Endometrial microvascular endothelial cells (primary cell): ENCODE results near the gene FAM136A. TPM values are rescaled to one million over a fixed set of nuclear protein-coding genes. Genes with fewer than 3 reads are reported as not detected.
"Not testable (repeated sequence)": the region's sequence is repeated elsewhere in the genome, so short reads cannot be mapped to it uniquely, and the experiment has no call there.

Experiments used
- in situ Hi-C: cut with HindIII; loops from 2 replicates; pipeline ENCODE4 v1.10.0; 2017; ENCODE audit warnings: low sequenced_read_pairs, low pct_unique_long_range_greater_than_20kb; ENCODE audit errors: inconsistent ontology term
- total RNA-seq: library from RNA; depleted of rRNA; stranded (reverse); fragments of >200 nt; gene quantifications from one replicate; pipeline ENCODE4 v1.2.3, GENCODE V29; 2015; ENCODE audit errors: inconsistent ontology term

FAM136A gene
- total RNA-seq, 1 donor from 2014 or later: 86.4 TPM

DNA sequence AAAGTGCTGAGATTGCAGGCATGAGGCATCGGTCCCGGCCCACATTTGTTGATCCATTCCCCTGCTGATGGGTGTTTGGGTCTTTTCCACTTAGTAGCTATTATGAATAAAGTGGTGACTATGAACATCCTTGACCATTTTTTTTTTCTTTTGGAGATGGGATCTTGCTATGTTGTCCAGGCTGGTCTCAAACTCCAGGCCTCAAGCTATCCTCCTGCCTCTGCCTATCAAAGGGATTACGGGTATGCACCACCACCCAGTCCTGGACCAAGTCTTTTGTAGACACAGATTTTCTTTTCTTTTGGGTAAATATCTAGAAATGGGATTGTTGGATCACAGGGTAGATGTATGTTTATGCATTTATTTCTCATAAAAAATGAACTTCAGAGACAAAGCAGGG is 1.3 kb upstream of the FAM136A start:
- in situ Hi-C loops: no loop called here

DNA sequence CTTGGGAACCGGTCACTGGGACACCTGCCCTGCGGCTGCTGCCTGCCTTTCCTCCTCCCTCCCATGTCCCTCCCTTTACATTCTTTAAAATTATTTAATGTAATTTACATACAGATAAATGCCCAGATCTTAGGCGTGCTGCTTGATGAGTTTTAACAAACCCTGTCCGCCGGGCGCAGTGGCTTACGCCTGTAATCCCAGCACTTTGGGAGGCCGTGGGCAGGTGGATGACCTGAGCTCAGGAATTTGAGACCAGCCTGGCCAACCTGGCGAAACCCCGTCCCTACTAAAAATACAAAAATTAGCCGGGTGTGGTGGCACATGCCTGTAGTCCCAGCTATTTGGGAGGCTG is 304 bp upstream of the FAM136A start:
- in situ Hi-C loops: not testable (repeated sequence)

DNA sequence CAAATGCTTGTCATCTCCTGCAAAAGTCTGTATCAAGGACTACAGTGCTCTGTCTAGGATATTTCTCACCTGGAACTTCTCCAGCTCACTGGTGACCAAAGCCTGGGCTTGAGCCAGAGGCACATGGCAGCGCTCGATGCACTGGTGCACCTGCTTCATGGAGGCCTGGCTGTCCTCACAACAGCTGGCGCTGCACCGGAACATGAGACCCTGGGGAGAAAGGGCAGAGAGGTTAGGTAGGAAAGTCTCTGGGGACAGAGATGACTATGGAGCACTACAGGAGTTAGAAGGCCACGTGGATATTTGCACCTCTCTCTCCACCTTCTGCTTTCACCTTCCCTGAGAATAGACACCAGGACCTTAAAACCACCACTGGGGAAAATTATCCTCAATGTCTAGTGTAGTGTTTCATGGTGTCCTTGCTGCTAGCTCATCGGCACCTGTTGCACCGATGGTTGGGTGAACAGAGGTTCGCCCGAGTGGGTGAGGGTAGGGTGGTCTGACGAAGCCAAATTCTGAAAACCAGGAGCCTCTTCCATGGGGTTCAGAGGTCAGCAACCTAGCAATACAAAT is 1.0 kb downstream of the FAM136A start:
- in situ Hi-C loops: no loop called here

DNA sequence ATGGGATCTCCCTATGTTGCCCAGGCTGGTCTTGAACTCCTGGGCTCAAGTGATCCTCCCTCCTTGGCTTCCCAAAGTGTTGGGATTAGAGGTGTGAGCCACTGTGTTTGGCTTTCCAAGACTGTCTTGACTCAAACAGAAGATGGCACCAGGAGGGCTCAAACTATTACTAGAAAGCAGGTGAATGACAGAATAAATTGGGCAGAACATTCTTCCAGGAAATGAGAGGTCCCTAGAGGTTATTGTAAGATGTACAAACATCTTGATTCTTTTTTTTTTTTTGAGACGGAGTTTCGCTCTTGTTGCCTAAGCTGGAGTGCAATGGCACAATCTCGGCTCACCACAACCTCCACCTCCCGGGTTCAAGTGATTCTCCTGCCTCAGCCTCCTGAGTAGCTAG is 4.0 kb downstream of the FAM136A start:
- in situ Hi-C loops: not testable (repeated sequence)

DNA sequence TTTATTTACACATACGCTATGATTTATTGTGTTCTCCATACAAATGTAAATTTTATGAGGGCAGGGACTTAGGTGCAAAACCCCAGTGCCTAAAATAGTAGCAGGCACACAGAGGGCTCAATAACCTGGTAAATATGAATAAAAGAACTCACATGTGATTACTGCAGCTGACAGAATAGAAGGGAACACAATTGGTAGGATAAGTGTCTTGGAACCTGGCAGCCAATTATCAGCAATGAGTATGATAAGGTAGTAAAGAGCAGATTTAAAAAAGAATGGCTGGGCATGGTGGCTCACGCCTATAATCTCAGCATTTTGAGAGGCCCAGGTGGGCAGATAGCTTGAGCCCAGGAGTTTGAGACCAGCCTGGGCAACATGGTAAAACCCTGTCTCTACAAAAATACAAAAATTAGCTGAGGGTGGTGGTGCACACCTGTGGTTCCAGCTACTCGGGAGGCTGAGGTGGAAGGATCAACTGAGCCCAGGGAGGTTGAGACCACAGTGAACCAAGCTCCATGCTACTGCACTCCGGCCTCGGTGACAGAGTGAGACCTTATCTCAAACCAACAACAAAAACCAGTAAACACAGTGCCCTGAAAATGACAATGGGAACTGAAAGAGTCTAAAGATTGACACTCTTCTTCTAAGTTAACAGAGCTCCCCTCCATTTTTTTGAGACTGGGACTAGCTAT is 18.2 kb downstream of the FAM136A start:
- in situ Hi-C loops: no loop called here

DNA sequence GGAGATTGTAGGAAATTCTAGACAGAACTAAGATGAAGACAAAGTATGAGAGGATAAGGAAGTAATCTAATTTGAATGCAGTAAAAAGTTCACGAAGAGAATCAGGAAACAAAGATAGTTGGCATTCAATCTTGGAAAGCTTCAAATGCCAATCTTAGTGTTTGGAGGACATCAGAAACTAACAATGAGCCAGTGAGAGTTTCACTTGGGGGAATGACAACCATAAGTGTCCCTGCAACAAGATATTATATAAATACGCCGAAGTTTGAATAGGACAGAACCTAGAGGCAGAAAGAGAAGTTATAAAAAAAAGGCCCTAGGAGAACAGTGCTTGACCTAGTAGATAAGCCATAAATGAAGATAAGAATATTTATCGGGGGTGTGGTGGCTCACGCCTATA is 19.4 kb downstream of the FAM136A start:
- in situ Hi-C loops: no loop called here

DNA sequence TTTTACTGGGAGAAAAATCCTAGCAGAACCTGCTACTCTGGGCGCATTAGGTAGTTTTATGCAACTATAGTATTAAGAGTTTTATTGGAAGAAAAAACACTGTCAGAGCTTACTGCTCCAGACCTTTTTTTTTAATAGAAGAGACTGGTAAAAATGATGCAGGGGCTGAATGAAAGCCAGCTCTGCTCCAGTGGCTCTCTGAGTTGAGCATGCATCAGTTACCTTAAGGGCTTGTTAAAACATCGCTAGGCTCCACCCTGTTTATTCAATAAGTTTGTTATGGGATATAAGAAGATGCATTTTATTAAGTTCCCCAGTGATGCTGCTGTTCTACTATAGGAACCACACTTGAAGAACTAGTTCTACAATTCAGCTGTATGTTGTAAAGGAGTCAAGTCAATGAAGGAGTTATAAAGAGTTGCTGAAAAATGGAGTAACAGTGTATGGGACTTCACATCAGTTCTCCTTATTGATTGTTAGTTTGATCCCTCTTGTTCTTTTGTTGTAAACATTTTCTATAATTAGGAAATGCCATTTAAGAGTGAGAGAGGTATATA is 21.5 kb downstream of the FAM136A start:
- in situ Hi-C loops: no loop called here

DNA sequence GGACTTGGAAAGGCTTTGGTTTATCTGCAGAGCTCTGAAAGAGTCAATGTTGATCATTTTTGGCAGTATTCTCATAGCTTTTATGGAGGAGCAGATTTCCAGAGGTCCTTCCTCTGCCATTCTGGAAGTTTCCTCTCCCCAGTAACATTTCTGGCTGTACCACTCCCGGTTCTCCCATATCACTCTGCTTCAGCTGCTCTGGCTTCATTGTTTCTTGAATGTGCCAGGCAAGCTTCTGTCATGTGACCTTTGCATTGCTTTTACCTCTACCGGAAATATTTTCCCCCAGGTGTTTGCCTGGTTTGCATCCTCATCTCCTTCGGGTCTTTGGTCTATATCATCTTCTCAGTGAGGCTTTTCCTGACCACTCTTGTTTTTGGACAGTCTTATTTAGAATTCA is 31.5 kb downstream of the FAM136A start:
- in situ Hi-C loops: no loop called here

DNA sequence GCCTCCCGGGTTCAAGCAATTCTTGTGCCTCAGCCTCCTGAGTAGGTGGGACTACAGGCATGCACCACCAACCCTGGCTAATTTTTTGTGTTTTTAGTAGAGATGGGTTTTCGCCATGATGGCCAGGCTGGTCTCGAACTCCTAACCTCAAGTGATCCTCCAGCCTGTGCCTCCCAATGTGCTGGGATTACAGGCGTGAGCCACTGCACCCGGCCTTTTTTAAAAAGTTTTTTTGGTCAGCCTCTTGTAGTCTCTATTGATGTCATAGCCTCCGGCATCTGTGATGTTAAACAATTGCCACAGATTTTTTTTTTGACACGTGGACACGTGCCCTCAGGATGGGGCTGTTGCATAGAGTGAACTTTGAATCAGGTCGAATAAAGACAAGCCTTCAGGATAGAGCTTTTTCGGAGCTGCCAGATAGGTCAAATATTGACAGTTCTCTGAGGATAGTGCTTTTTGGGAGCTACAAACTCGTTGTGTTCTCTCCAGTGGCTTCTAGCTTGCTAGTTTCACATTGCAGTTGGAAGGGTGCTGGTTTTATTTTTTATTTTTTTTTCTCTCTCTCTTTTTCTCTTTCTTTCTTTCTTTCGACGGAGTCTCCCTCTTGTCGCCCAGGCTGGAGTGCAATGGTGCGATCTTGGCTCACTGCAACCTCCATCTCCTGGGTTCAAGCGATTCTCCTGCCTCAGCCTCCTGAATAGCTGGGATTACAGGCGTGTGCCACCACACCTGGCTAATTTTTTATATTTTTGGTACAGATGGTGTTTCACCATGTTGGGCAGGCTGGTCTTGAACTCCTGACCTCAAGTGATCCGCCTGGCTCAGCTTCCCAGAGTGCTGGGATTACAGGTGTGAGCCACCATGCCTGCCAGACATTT is 32.2 kb downstream of the FAM136A start:
- in situ Hi-C loops: not testable (repeated sequence)

DNA sequence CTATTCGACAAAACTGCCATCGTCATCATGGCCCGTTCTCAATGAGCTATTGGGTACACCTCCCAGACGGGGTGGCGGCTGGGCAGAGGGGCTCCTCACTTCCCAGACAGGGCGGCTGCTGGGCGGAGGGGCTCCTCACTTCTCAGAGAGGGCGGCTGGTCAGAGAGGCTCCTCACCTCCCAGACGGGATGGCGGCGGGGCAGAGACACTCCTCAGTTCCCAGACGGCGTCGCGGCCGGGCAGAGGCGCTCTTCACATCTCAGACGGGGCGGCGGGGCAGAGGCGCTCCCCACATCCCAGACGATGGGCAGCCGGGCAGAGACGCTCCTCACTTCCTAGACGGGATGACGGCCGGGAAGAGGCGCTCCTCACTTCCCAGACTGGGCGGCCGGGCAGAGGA is 34.9 kb downstream of the FAM136A start:
- in situ Hi-C loops: not testable (repeated sequence)

DNA sequence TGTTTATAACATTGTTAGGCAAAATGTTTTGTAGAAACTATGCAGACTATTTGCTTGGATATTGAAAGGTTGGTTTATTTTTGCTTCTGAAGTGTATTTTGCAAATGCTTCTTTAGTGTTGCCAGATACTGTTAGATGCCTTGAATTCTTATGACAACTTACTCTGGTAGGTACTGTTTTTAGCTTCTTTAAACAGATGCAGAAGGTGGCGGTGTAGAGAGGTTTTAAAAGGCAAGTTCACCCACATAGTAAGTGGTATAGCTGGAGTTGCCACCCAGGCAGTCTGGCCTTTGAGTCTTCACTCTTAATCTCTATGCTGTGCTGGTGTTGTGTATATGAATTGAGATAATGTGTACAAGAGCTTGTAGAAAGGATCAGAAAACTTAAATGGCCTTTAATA is 40.4 kb downstream of the FAM136A start:
- in situ Hi-C loops: no loop called here

DNA sequence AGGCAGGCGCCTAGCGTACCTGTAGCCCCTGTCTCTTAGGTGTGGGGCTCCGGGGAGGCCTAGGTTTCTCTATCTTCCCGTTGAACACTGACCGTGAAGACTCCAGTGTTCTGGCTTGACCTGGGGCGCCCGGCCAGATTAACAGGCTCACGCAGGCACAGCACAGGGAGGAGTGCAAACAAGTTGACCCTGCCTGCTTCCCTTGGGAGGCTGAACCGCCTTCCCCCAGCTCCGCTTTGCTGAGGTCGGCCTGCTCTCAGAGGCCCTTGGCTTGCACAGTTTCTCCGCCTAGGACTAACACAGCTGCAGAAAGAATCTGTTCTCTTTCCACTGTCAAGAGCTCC is 43.4 kb downstream of the FAM136A start:
- in situ Hi-C loops: no loop called here

DNA sequence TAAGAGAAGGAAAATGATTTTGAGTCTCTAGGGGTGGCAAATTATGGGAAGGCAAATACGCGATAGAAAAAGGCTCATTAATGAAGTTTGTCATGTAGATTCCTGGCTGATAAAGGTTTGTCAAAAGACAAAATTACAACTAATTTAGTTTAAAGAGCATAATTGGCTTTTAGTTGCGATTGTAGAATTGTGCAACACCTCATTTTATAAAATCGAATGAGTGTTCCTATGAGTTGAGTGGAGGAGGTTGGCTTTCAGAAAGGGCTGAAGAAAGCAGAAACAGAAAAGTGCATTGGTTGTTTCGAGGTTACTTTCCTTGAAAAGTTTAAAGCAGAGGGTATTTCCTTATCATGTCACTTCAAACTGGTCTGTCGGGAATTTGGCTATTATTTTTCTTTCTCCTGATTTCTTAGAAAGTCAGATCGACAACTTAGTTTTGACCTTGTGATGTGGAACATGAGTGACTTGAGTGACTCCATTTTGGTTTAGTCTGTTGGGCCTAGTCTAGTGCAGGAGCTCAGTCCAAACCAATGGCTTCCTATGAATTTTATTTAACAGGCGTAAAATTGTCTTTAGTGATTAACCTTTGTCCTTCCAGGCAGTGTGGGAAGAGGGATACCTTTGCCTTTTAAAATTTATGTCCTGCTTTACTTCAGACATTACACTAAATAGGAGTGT is 46.1 kb downstream of the FAM136A start:
- in situ Hi-C loops: no loop called here

DNA sequence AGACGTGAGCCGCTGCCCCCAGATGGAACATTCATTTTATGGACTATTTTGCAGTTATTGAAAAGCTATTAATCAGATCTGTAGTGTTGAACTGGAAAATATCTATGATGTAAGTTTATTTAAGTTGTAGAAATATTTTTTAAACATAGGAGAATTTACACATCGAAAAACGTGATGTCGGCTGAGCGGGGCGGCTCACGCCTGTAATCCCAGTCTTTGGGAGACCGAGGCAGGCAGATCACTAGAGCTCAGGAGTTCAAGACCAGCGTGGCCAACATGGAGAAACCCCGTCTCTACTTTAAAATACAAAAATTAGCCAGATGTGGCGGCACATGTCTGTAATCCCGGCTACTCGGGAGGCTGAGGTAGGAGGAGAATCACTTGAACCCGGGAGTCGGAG is 51.4 kb downstream of the FAM136A start:
- in situ Hi-C loops: no loop called here

DNA sequence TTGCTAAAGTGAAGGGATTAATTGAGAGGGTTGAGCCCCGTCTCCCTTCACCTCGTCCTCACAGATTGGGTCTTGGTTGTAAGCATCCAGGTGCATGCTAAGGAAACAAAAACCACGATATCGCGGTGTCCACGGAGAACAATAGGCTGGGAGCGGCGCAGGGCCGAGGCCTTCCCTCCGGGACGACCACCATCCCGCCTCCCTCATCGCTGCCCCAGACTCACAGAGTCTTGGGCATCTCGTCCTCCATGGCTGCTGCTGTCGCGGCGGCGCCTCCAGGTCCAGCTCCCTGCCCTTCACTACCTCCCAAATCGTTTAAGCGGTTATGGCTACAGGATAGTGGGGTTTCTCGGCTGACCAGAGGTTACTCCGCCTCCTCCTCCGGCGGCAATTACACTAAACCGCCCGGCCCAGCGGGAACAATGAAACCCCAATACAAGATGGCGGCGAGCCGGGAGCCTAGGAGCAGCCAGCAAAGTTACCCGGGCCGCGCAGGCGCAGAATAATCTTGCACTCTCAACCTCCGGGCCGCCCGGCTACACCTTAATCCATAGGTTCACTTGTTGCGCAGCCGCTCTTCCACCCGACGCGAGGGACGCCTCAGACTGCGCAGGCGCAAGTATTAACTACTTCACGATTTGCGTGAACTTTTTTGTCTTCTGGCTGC is 53.6 kb downstream of the FAM136A start, which contains the start of gene TIA1:
TSS of gene TIA1 (minus strand) at position 448 of the 667 bp plus-strand sequence. CDS start at position 250, 198 bp downstream.
- in situ Hi-C loops: no loop called here

DNA sequence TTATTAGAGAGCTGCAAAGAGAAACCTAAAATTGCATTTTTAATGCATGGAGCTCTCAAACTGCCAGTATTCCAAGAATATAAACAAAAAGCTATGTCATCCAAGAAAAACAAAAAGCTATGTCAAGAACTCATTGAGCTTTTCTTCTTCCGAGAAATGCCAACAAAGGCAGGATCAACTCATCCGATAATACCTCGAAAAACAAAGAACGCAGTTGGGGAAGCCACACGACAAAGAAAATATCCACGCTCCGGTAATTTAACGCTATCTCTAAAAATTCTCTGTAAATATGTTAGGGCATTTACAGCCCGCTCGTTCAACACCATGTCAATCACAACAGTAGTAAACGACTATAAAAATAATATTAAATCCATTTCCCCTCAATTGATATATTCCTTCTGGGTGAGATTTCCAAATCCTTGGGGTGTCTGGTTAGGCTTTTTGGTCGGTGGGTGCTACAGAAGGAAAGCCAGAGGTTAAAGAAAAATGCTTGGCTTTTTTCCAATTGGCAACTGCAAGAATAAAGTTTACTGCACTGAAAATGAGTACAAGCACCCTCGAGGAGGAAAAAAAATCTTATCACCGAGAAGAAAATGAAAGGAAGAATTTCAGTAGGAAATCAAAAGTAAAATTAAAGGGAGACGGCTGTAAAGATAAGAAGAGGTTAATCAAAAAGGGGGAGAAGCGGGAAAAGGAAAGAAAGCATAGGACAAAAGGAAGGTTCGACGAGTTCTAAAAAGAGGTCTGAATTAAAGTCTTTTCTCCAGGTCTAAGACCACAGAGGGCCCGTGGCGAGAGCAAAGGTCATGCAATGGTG is 54.3 kb downstream of the FAM136A start:
- in situ Hi-C loops: no loop called here
